NCI-H748 (cell line): ENCODE data around the gene HOXA1.

Experiments
- DNase-seq: peaks from one replicate; lab custom pipeline; 2025; ENCODE audit not compliant: unreplicated experiment; lab: John Stamatoyannopoulos, UW

Gene HOXA1

GRCh38 chr7:27106181-27106900 is 10.5 kb upstream of the HOXA1 start:
- DNase-seq, result no peak

DNA sequence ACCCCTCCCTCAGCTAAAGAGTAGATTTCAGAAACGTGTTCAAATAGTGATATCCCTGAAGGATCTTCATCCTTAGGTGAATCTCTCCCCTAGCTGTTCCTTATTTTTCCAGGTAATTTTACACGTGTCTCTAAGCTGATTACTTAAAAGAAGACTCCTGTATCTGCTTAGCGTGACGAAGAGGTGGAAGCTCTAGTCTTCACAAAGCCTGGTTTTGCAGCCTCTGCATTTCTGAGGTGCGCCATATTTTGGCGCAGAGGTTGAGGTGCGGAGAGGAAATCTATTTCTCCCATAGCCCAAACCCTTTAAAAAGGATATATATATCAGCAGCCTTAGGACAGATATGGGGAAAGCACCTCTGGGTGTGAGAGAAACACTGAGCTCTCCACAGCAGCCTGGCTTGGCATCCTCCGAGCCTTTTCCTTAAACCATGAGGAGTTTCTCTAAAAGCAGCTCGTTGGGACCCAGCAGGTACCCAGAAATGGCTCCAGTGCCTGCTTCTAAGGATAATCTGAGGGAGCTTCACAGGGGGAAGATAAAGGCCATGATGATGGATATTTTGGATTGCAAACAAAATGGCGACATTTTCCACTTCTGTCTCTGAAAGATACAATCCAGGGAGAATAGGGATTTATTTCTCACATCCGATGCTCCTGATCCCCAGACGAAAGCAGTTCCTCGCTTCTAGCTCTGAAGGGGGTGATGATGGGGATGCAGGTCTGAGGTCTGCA is 9.7 kb upstream of the HOXA1 start:
- no peak for DNase-seq

DNA sequence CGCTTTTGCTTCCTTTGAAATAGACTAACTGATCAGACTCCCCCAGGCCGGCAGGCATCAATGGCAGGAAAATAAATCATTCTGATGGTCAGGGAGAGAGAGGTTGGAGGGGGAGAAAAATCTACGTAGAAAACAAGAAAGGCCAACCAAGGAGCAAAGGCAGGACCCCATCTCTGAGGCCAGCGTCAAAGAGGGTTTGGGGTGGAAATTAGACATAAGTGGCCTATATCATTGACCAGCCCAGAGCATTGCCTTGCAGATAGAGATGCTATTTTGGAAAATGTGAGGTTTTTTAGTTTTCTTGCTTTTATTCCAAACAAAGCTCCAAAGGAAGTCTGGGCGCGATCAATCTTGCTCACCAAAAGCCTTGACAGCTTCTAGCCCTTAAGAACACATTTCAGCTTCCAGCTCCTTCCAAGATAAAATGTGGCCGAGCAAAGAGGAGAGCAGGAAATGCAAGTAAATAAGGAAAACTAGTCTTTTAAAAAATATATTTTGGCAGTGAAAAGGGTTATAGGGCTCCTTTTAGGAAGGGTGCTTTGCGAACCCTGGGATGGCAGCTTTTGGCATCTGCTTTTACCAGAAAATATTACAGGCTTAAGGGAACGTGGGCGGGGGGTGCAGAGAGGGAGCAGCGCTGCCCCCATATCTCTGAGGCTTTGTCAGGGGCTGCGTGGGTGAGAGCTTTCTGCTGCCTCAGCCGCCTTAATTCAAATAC is 8.7 kb upstream of the HOXA1 start:
- no peak for DNase-seq

DNA sequence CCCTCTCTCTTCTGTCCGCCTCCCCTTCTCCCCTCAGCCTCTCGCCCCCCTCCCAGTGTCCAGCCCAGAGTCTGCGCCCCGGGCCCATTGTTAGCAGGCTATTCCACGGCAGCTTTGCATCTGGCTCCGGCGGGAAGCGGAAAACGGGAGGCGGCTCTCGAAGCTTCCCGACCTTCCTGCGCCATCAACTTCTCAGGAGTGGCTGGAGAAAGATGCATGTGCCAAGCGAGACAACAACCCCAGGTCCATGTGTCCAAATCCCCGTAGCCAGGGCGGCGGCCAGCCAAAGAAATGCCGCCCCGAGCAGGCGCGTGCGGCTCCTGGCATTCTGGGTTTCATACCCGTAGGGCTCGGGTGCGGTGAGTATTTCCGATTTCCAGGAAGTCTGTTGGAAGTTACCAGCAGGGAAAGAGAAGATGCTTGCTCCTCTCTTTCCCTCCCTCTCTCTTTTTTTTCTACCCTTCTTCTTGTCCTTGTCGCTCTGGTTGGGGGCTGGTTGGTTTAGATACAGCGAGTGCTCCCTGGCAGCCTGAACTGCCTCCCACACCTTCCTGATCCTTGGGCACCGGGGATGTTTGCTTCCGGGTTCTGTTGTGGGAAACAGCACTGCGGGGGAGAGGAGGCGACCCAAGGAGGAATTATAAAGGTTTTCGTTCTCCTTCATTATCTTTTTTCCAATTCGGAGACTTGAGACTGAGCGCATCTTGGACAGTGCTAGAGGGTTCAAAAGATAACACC is 7.9 kb upstream of the HOXA1 start:
- DNase-seq, result peak; percentile 65

- DNase-seq, result peak; percentile 25
Measured at GRCh38 chr7:27102581-27103442, 7.0 kb upstream of the HOXA1 start, which contains the start of gene HOXA2. HOXA2 (minus strand) TSS chr7:27102683; CDS start chr7:27102500, 183 bp downstream.

GRCh38 chr7:27101957-27102580 is 6.3 kb upstream of the HOXA1 start:
- DNase-seq, result no peak

GRCh38 chr7:27101171-27101956 is 5.6 kb upstream of the HOXA1 start:
- no peak for DNase-seq

GRCh38 chr7:27100694-27101170 is 4.9 kb upstream of the HOXA1 start:
- DNase-seq, result no peak

DNA sequence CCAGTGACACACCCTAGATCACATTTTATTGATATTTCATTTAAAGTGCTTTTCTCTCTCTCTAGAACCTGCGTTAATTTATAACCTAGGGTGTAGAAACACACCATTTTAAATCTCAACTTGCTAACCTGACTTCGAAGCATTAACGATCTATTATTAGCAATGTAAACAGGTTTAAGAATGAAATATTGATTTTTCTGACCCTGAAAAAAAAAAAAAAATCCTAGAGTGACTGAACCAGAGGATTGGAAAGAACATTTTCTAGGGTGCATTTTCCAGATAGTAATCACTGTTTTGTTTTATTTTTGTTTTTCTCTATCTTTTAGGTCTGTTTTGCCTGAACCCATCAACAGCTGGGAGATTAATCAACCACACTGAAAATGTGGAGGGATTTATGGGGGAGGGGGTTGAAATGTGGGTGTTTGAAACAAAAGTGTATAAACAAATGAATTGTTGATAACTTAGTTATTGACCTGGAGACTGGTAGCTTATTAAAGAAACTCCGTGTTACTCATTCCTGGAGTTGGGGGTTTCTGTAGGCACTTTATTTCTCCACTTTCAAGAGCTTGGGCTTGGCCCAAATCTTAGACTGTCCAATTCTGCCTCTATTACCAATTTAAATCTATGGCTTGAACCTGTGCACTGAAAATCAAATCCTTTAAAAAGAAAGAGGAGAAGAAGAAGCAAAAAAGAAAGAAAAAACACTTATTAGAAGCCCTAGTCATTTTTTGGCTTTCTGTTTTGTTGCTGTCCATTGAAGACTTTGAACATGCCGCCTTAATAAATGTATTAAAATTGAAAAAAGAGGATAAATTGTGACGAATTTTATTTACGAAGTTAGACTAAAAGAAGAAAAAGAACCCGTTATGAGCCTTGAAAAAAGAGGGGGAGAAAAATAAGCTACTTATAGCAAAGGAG is 3.9 kb upstream of the HOXA1 start:
- DNase-seq, result no peak

GRCh38 chr7:27098578-27099451 is 3.0 kb upstream of the HOXA1 start:
- peak; percentile 40 for DNase-seq

DNA sequence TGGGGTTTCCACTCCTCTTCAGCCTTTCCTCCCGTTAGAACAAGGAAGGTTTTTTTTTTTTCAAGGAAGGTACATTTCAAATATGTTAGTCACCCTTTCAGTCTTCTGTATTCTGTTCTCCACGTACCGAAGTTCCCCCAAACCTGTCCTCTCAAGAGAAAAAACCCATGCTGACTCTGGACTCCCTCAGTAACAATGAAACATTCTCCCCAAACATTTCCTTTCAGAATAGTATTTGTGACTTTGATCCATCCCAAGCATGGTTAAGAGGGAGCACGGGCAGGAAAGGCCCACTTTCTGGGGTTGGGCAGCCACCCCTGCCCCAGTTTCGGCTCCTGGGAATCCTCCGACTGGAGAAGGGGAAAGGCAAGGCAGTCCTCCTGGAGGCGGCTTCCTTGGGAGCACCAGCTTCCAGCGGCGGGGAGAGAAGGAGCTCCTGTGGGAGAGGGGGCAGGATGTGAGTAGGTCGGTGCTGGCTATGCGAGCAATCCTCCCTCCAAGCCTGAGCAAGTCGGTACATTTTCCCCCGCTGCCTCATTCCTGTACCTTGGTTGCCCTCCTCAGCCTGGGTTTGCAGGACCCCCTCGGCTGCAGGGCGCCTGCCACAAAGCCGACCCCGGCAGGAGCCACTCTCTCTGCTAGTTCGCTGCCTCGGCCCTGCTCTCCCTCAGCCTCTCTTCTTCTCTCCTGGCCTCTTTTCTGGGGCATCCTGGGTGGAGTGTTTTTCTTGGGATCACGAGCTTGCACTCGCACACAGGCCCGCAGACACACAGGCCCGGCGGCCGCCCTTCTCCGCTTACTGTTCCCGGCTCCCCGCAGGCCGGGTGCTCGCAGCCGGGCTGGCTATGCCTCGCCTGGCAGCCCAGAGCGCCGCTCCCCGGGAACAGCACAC is 2.1 kb upstream of the HOXA1 start:
- no peak for DNase-seq

GRCh38 chr7:27096768-27097514 is 1.1 kb upstream of the HOXA1 start:
- peak; percentile 62 for DNase-seq

GRCh38 chr7:27095050-27095896 is 527 bp downstream of the HOXA1 start:
- no peak for DNase-seq
